Fibroblast of lung (primary cell): ENCODE data around the gene AGT. TPM values are rescaled to one million over a fixed set of nuclear protein-coding genes. Genes with fewer than 3 reads are reported as not detected.

Experiments
- DNase-seq, 2 donors: peaks; one replicate each; pipeline versions ENCODE4 v3.0.0 to v3.0.0-alpha.2; 2010; ENCODE audit warnings: low read depth in 2 of 2
- H2AFZ ChIP-seq: 2 replicates; pipeline ENCODE4 v1.5.1; 2012; ENCODE audit warnings: low read length, control low read depth, inconsistent platforms
- H3K27ac ChIP-seq: 2 replicates; pipeline ENCODE4 v1.5.1; 2011; ENCODE audit warnings: low read length, control low read depth; ENCODE audit not compliant: insufficient read depth
- H3K27me3 ChIP-seq: 2 replicates; pipeline ENCODE4 v1.5.1; 2011; ENCODE audit warnings: mild to moderate bottlenecking, low read length; ENCODE audit not compliant: control insufficient read depth, insufficient read depth
- H3K36me3 ChIP-seq: 2 replicates; pipeline ENCODE4 v1.5.1; 2011; ENCODE audit warnings: low read length; ENCODE audit not compliant: control insufficient read depth, insufficient read depth
- H3K4me1 ChIP-seq: 2 replicates; pipeline ENCODE4 v1.5.1; 2011; ENCODE audit warnings: low read length; ENCODE audit not compliant: control insufficient read depth, insufficient read depth; ENCODE audit errors: extremely low read depth
- H3K4me2 ChIP-seq: 2 replicates; pipeline ENCODE4 v1.5.1; 2011; ENCODE audit warnings: low read length, control low read depth; ENCODE audit not compliant: insufficient read depth; ENCODE audit errors: extremely low read depth
- H3K4me3 ChIP-seq, 4 experiments: fragments of 200-600 bp in 1 of 4; sonication (generic) in 1 of 4; replicated peaks in 1 of 4; 2 replicates each; pipeline ENCODE4 v1.5.1; 2011 to 2016; ENCODE audit warnings: low read length in 4 of 4, low read depth in 3 of 4, mild to moderate bottlenecking in 3 of 4, control low read depth in 2 of 4, inconsistent platforms in 1 of 4, mixed read lengths in 1 of 4; ENCODE audit not compliant: insufficient read depth in 1 of 4; ENCODE audit errors: control extremely low read depth in 1 of 4
- H3K79me2 ChIP-seq: 2 replicates; pipeline ENCODE4 v1.5.1; 2012; ENCODE audit warnings: mild to moderate bottlenecking, low read length, inconsistent platforms; ENCODE audit not compliant: control insufficient read depth, insufficient read depth
- H3K9ac ChIP-seq: 2 replicates; pipeline ENCODE4 v1.5.1; 2011; ENCODE audit warnings: mild to moderate bottlenecking, low read length, control low read depth; ENCODE audit not compliant: insufficient read depth
- H3K9me3 ChIP-seq: 2 replicates; pipeline ENCODE4 v1.5.1; 2012; ENCODE audit warnings: low read depth, low read length; ENCODE audit not compliant: control insufficient read depth, insufficient read depth
- H4K20me1 ChIP-seq: 2 replicates; pipeline ENCODE4 v1.5.1; 2011; ENCODE audit warnings: low read length; ENCODE audit not compliant: control insufficient read depth, insufficient read depth; ENCODE audit errors: extremely low read depth
- EZH2 ChIP-seq: IDR thresholded peaks from 2 replicates; pipeline ENCODE4 v1.5.1; 2012; ENCODE audit warnings: low read length, control low read depth, mild to moderate bottlenecking; ENCODE audit errors: missing control alignments
- polyA plus RNA-seq, 2 donors: library from polyadenylated mRNA; depleted of rRNA in 1 of 2; stranded (reverse) in 1 of 2; unstranded in 1 of 2; fragments of >200 nt; gene quantifications; 2 replicates each; pipeline ENCODE4 v1.2.1, GENCODE V29; 2011 to 2012; ENCODE audit warnings: missing spikeins in 1 of 2
- total RNA-seq: library from RNA; depleted of rRNA; stranded (reverse); fragments of >200 nt; gene quantifications from 2 replicates; pipeline ENCODE4 v1.2.1, GENCODE V29; 2014
- TF ChIP-seq, protein P1 (sequence below), 2 donors: IDR thresholded peaks in 1 of 2; conservative IDR thresholded peaks in 1 of 2; 1 replicate in 1 of 2; 2 replicates in 1 of 2; pipeline ENCODE4 v1.5.1; 2011 to 2012; ENCODE audit warnings: low read length in 2 of 2, control low read depth in 1 of 2, inconsistent platforms in 1 of 2, low read depth in 1 of 2, mild to moderate bottlenecking in 1 of 2

The AGT gene
- total and polyA plus RNA-seq, 2 donors (not counting 1 experiment from before 2014, with no cell fraction given) = 3.7 to 10.6 TPM

DNA sequence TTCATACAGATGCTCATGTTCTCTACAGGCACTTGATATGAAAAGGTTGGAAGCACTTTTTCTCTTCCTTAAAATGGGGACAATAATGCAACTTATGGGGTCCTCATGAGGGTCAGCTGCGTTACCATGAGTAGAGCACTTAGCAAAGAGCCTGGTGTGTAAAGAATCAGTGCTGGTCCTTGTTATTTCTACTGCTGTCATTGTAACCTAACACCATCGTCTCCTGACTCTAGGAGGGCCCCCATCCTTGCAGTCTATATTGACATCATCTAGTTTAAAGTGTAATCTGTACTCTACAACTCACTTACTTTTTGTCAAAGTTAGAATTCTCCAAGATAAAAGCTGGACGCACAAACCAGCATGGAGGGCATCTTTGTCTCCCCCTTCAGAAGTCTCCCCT is 35.7 kb upstream of the AGT start:
- no peak overlapping the region for H3K4me3 ChIP-seq
- TF ChIP-seq, protein P1, sequence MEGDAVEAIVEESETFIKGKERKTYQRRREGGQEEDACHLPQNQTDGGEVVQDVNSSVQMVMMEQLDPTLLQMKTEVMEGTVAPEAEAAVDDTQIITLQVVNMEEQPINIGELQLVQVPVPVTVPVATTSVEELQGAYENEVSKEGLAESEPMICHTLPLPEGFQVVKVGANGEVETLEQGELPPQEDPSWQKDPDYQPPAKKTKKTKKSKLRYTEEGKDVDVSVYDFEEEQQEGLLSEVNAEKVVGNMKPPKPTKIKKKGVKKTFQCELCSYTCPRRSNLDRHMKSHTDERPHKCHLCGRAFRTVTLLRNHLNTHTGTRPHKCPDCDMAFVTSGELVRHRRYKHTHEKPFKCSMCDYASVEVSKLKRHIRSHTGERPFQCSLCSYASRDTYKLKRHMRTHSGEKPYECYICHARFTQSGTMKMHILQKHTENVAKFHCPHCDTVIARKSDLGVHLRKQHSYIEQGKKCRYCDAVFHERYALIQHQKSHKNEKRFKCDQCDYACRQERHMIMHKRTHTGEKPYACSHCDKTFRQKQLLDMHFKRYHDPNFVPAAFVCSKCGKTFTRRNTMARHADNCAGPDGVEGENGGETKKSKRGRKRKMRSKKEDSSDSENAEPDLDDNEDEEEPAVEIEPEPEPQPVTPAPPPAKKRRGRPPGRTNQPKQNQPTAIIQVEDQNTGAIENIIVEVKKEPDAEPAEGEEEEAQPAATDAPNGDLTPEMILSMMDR (conservative IDR thresholded peaks at IDR 0.05 in 1 of 2, IDR thresholded peaks at IDR 0.05 in 1 of 2; ENCODE audit: low read depth in 1 of 2, low read length in 2 of 2) = no peak
- TF ChIP-seq EZH2 = no peak
- H2AFZ ChIP-seq = no peak overlapping the region
- H3K9ac ChIP-seq = no peak overlapping the region
- H3K27ac ChIP-seq = no peak overlapping the region
- no peaks in the 10 kb centered on the region for H3K36me3 ChIP-seq
- H3K79me2 ChIP-seq = no peaks in the 10 kb centered on the region
- H3K4me2 ChIP-seq = no peak overlapping the region
- H4K20me1 ChIP-seq = no peaks in the 10 kb centered on the region
- no peaks in the 10 kb centered on the region for H3K9me3 ChIP-seq
- DNase-seq = no peak
- no peaks in the 10 kb centered on the region for H3K27me3 ChIP-seq
- H3K4me1 ChIP-seq = no peaks in the 10 kb centered on the region

DNA sequence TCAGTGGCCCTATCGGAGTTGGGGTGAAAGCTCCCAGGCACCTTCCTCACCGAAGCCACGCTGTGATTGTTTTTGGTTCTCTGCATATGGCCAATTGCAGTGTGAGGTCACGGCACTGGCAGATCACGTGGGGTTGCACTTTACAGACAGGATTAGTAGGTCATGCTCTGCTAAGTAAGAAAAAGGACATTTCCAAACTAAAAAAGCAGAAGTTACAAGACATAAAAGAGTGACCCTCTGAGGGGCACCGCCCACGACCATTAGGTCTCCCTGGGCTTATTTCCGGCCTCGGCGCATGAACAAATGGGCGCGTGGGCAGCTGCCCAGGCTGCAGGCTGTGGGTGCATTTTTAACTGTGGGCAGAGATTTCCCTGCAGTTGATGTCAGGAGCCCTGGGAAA is 35.2 kb upstream of the AGT start:
- no peaks in the 10 kb centered on the region for H4K20me1 ChIP-seq
- H3K36me3 ChIP-seq = no peaks in the 10 kb centered on the region
- TF ChIP-seq EZH2 = no peak
- TF ChIP-seq, protein P1 (conservative IDR thresholded peaks at IDR 0.05 in 1 of 2, IDR thresholded peaks at IDR 0.05 in 1 of 2; ENCODE audit: low read depth in 1 of 2, low read length in 2 of 2) = no peak
- H3K27ac ChIP-seq = no peak overlapping the region
- H3K9ac ChIP-seq = no peak overlapping the region
- H2AFZ ChIP-seq = no peak overlapping the region
- DNase-seq = no peak
- H3K4me3 ChIP-seq = no peak overlapping the region
- no peaks in the 10 kb centered on the region for H3K79me2 ChIP-seq
- no peaks in the 10 kb centered on the region for H3K9me3 ChIP-seq
- no peak overlapping the region for H3K4me2 ChIP-seq
- no peaks in the 10 kb centered on the region for H3K4me1 ChIP-seq
- H3K27me3 ChIP-seq = no peaks in the 10 kb centered on the region

DNA sequence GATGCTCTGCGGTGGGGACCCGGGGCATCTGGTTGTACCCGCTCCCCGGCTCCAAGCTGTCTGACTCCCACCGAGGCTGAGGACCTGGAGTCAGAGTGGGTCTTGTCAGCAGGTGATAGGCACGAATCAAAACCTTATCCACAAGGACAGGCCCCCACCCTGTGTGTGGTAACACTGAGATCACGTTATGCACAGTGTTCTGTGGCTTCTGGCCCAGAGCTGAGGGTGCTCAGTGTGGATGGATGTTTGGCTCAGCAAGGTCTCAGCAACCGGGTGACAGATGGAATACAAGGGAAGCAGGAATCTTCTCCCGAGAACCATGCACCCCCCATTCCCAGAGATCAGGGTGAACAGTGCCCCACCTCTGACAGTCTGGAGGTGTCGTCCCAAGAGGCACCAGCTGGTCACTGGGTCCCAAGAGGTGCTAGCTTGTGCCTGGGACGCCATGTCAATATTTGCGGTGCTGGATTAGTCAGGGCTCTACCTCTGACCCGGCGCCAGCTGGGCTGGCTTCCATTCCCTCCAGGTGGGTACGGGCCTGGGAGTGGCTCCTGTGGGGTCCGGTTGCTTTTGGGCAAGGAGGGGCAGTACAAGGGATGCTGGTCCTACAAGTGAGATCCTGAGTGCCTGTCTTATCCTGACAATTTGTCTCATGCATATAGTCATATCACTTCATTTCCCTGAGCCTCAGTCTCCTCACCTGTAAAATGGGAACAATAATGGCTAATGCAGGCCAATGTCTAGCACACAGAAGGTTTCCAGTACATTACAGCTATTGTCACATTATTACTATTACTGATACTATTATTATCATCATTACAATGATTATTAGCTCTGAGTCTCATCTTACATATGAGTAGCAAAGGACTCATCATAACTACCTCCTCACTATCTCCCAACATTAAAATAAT is 34.2 kb upstream of the AGT start:
- no peaks in the 10 kb centered on the region for H3K27me3 ChIP-seq
- H3K27ac ChIP-seq = no peak overlapping the region
- no peaks in the 10 kb centered on the region for H4K20me1 ChIP-seq
- DNase-seq = no peak
- no peak overlapping the region for H3K4me2 ChIP-seq
- no peak overlapping the region for H3K4me3 ChIP-seq
- H3K9ac ChIP-seq = no peak overlapping the region
- H3K36me3 ChIP-seq = no peaks in the 10 kb centered on the region
- no peak overlapping the region for H2AFZ ChIP-seq
- TF ChIP-seq EZH2 = no peak
- TF ChIP-seq, protein P1 (conservative IDR thresholded peaks at IDR 0.05 in 1 of 2, IDR thresholded peaks at IDR 0.05 in 1 of 2; ENCODE audit: low read depth in 1 of 2, low read length in 2 of 2) = no peak
- H3K79me2 ChIP-seq = no peaks in the 10 kb centered on the region
- no peaks in the 10 kb centered on the region for H3K4me1 ChIP-seq
- H3K9me3 ChIP-seq = no peaks in the 10 kb centered on the region
